ENCODE results near the gene CD74. TPM values are rescaled to one million over a fixed set of nuclear protein-coding genes. Genes with fewer than 3 reads are reported as not detected.

The CD74 gene
- total RNA-seq, 1 donor from 2014 or later: 41.3 TPM

DNA sequence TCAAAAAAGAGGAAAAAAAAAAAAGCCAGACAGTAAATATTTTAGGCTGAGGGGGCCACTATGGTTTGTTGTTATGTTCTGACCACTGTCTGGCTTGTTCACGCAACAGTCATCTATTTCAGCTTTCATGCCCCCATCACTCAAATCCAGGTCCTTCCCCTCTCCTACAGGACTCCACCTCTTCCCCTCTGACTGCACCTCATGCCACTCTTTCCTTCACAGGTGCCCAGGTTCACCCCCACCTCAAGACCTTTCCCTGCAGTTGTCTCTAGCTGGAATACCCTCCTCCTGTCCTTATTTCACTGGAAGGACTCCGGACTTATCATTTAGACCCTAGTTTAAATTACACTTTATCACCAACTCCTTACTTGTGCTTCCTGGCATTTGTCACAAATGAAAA, 33.4 kb upstream of the CD74 start:
- Mint-ChIP-seq H3K27me3 (no peaks in the 10 kb centered on the region), H3K9me3 (ENCODE audit: low read depth) (peaks cover 4% of the 10 kb centered on the region), H3K27ac (peak overlapping the region; percentile 60), H3K4me1 (ENCODE audit: low read depth) (peaks cover 13% of the 10 kb centered on the region), H3K36me3 (ENCODE audit: insufficient read depth) (peaks cover 25% of the 10 kb centered on the region), H3K4me3 (ENCODE audit: low read depth) (no peak overlapping the region)
- TF ChIP-seq, protein P1, sequence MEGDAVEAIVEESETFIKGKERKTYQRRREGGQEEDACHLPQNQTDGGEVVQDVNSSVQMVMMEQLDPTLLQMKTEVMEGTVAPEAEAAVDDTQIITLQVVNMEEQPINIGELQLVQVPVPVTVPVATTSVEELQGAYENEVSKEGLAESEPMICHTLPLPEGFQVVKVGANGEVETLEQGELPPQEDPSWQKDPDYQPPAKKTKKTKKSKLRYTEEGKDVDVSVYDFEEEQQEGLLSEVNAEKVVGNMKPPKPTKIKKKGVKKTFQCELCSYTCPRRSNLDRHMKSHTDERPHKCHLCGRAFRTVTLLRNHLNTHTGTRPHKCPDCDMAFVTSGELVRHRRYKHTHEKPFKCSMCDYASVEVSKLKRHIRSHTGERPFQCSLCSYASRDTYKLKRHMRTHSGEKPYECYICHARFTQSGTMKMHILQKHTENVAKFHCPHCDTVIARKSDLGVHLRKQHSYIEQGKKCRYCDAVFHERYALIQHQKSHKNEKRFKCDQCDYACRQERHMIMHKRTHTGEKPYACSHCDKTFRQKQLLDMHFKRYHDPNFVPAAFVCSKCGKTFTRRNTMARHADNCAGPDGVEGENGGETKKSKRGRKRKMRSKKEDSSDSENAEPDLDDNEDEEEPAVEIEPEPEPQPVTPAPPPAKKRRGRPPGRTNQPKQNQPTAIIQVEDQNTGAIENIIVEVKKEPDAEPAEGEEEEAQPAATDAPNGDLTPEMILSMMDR (IDR thresholded peaks at IDR 0.05; ENCODE audit: unreplicated experiment): no peak
- no peak for DNase-seq (ENCODE audit: low spot score, unreplicated experiment)

DNA sequence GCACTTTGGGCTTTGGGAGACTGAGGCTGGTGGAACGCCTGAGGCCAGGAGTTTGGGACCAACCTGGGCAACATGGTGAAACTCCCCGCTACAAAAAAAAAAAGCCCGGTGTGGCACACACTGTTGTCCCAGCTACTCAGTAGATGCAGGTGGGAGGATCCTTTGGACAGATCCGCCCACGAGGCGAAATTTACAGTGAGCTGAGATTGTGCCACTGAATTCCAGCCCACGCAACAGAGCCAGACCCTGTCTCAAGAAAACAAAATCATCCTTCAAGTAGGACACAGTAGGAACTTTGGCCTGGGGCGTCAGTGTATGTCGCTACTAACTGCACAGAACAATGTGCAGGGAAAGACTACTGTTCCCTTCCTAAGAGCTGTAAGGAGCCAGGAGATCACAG, 32.1 kb upstream of the CD74 start:
- no peaks in the 10 kb centered on the region for H3K27me3 Mint-ChIP-seq
- TF ChIP-seq, protein P1 (IDR thresholded peaks at IDR 0.05; ENCODE audit: unreplicated experiment): no peak
- no peak overlapping the region for H3K4me3 Mint-ChIP-seq (ENCODE audit: low read depth)
- H3K4me1 Mint-ChIP-seq (ENCODE audit: low read depth): peaks cover 13% of the 10 kb centered on the region
- no peak for DNase-seq (ENCODE audit: low spot score, unreplicated experiment)
- H3K36me3 Mint-ChIP-seq (ENCODE audit: insufficient read depth): peaks cover 25% of the 10 kb centered on the region
- no peaks in the 10 kb centered on the region for H3K9me3 Mint-ChIP-seq (ENCODE audit: low read depth)
- peak overlapping the region; percentile 70 for H3K27ac Mint-ChIP-seq

DNA sequence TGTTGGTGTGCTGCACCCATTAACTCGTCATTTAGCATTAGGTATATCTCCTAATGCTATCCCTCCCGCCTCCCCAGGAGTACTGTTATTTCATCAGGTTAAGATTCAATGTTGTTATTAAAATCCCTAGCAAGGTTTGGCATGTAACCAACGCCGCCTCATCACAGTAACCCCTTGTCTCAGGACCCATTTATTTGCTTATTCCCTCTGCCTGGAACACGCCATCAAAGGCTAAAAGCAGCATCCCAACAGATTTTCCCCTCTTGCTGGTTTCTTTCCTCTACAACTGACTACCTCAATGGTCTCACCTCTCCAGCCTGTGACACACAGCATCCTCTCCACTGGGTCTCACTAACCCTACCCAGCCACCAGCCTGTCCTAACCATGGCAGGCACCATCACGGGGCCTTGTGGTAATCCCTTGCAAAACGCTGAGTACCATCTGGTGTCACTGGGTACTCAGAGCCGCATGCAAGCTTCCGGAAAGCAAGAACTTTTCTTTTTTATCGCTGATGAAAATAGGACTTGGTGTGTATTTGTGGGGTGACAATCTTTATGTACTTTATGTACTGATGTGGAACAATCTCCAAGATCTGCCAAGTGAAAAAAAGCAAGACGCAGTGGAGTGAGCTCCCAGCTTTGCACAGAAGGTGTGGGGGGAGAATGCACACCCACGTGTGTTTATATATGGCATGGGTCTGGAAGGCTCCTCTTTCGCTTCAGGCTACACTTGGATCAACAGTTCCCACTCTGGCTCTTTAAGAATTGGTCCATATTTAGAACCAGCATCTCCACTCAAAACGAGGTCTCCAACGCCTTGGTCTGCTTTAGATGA, 30.7 kb upstream of the CD74 start:
- TF ChIP-seq, protein P1 (IDR thresholded peaks at IDR 0.05; ENCODE audit: unreplicated experiment): no peak
- Mint-ChIP-seq H3K27me3 (no peaks in the 10 kb centered on the region), H3K9me3 (ENCODE audit: low read depth) (no peaks in the 10 kb centered on the region), H3K4me3 (ENCODE audit: low read depth) (no peak overlapping the region), H3K4me1 (ENCODE audit: low read depth) (peaks cover 11% of the 10 kb centered on the region), H3K36me3 (ENCODE audit: insufficient read depth) (peaks cover 25% of the 10 kb centered on the region), H3K27ac (peak overlapping the region; percentile 78)
- no peak for DNase-seq (ENCODE audit: low spot score, unreplicated experiment)

DNA sequence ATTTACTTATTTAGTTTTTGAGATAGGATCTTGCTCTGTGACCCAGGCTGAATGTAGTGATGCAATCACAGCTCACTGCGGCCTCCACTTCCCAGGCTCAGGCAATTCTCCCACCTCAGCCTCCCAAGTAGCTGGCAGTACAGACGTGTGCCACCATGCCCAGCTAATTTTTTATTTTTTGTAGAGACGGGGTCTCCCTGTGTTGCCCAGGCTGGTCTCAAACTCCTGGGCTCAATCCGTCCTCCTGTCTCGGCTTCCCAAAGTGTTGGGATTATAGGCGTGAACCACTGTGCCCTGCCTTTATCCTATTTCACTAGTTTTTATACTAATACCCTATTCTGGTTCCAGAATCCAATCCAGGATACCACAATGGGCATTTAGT, 30.0 kb upstream of the CD74 start:
- Mint-ChIP-seq H3K4me1 (ENCODE audit: low read depth) (peaks cover 3% of the 10 kb centered on the region), H3K36me3 (ENCODE audit: insufficient read depth) (peaks cover 19% of the 10 kb centered on the region), H3K9me3 (ENCODE audit: low read depth) (no peaks in the 10 kb centered on the region), H3K27ac (peak overlapping the region; percentile 67), H3K27me3 (no peaks in the 10 kb centered on the region), H3K4me3 (ENCODE audit: low read depth) (no peak overlapping the region)
- no peak for DNase-seq (ENCODE audit: low spot score, unreplicated experiment)
- TF ChIP-seq, protein P1 (IDR thresholded peaks at IDR 0.05; ENCODE audit: unreplicated experiment): no peak

DNA sequence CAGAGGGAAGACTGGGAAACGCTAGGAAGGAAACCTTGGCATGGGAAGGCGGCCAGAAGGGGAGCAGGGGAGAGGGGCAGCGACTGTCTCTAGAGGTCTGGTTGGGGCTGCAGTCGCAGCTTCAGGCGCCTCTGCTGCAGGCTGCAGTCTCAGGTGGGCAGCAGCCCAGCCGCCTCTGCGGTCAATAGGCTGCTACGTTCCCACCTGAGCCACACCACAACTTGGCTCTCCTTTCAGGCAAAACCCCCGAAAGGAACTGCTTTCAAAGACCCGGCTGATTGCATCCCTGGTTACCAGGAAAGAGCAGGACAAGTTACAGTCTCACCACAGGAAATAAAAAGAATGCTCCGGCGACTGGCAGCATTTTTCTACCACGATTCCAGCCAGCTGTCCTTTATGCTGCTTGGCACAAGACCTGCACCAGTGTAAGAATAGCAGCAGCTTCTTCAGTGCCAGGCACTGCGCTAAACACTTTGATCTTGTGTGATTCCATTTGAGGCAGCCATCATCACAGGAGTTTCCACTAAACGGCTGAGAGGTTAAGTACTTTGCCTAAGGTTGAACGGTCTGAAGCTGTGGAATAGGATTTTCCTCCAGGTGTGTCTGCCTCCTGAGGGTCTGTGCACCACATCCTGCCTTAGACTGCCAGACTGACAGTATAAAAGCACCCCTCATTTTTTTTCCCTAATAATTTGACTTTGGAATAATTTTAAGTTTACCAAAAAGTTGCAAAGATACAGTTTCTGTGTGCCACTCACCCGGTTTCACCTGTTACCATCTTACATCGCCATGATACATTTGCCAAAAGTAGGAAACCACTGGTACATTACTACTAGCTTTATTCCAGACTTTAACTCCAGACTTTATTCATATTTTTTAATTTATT, 29.3 kb upstream of the CD74 start:
- Mint-ChIP-seq H3K4me3 (ENCODE audit: low read depth) (no peak overlapping the region), H3K4me1 (ENCODE audit: low read depth) (no peaks in the 10 kb centered on the region), H3K36me3 (ENCODE audit: insufficient read depth) (peaks cover 16% of the 10 kb centered on the region), H3K27me3 (peaks cover 3% of the 10 kb centered on the region), H3K27ac (peak overlapping the region; percentile 40), H3K9me3 (ENCODE audit: low read depth) (no peaks in the 10 kb centered on the region)
- DNase-seq (ENCODE audit: low spot score, unreplicated experiment): no peak
- TF ChIP-seq, protein P1 (IDR thresholded peaks at IDR 0.05; ENCODE audit: unreplicated experiment): no peak
